K562 (cell line): ENCODE measurements around the gene ARHGAP42.

Source experiments
- EGR1 ChIP-seq: fragments of 450-650 bp; conservative IDR thresholded peaks from 2 replicates; pipeline ENCODE4 v1.6.1; 2017; ENCODE audit warnings: mild to moderate bottlenecking
- KLF13 ChIP-seq: fragments of 450-650 bp; IDR thresholded peaks from 2 replicates; pipeline ENCODE4 v1.6.1; 2016; ENCODE audit warnings: missing genetic modification characterization, low read depth, mild to moderate bottlenecking, missing compliant biosample characterization, moderate library complexity, borderline replicate concordance
- NBN ChIP-seq: fragments of 450-650 bp; IDR thresholded peaks from 2 replicates; pipeline ENCODE4 v1.6.1; 2016; ENCODE audit warnings: low read depth, mild to moderate bottlenecking
- POLR2A ChIP-seq: fragments of 450-650 bp; conservative IDR thresholded peaks from 2 replicates; pipeline ENCODE4 v1.6.1; 2016
- REST ChIP-seq, 2 experiments: fragments of 450-650 bp; formaldehyde crosslinking in 1 of 2; IDR thresholded peaks; 2 replicates each; pipeline versions ENCODE4 v1.4.0 to v1.6.1; 2014 to 2020; ENCODE audit warnings: mild to moderate bottlenecking in 2 of 2, borderline replicate concordance in 1 of 2, low read depth in 1 of 2
- SMAD2 ChIP-seq: fragments of 150-350 bp; IDR thresholded peaks from 2 replicates; pipeline ENCODE4 v1.6.1; 2014; ENCODE audit warnings: low read depth, mild to moderate bottlenecking, low read length
- TF ChIP-seq, protein P1 (sequence below), 3 experiments: IDR thresholded peaks in 2 of 3; conservative IDR thresholded peaks in 1 of 3; 2 replicates each; pipeline ENCODE4 v1.5.1; 2011 to 2012; ENCODE audit warnings: low read length in 3 of 3, mild to moderate bottlenecking in 3 of 3, control low read depth in 2 of 3, improper control_type of control experiment in 1 of 3, inconsistent platforms in 1 of 3, low read depth in 1 of 3, mixed read lengths in 1 of 3, moderate library complexity in 1 of 3; ENCODE audit not compliant: insufficient read depth in 2 of 3

DNA sequence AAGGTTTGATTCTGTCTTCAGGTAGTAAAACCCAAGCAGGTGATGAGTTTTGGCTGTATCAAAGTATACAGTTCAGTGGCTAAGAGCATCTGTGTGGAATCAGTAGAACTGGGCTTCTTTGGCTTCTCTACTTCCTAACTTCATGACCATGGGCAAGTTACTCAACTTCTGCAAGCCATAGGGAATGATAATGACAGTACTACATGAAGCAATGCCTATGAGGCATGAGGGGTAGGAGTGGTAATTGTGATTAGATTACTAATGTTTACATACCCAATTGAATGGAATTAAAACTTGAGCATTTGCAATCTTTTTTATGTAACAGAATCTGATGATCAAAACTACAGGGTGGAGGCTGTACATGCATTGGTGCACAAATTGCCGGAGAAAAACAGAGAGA, 278.3 kb downstream of the ARHGAP42 start:
- TF ChIP-seq REST (IDR thresholded peaks at IDR 0.05; ENCODE audit: borderline replicate concordance) (no peak), REST (CRISPR knock-in tag; IDR thresholded peaks at IDR 0.05; ENCODE audit: low read depth) (no peak), NBN (no peak), EGR1 (no peak), SMAD2 (no peak), POLR2A (no peak), KLF13 (tag) (no peak)
- TF ChIP-seq, protein P1, sequence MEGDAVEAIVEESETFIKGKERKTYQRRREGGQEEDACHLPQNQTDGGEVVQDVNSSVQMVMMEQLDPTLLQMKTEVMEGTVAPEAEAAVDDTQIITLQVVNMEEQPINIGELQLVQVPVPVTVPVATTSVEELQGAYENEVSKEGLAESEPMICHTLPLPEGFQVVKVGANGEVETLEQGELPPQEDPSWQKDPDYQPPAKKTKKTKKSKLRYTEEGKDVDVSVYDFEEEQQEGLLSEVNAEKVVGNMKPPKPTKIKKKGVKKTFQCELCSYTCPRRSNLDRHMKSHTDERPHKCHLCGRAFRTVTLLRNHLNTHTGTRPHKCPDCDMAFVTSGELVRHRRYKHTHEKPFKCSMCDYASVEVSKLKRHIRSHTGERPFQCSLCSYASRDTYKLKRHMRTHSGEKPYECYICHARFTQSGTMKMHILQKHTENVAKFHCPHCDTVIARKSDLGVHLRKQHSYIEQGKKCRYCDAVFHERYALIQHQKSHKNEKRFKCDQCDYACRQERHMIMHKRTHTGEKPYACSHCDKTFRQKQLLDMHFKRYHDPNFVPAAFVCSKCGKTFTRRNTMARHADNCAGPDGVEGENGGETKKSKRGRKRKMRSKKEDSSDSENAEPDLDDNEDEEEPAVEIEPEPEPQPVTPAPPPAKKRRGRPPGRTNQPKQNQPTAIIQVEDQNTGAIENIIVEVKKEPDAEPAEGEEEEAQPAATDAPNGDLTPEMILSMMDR (IDR thresholded peaks at IDR 0.05 in 2 of 3, conservative IDR thresholded peaks at IDR 0.05 in 1 of 3; ENCODE audit: insufficient read depth in 2 of 3, low read depth in 1 of 3, low read length in 3 of 3): no peak
